ENCODE data around the gene SLC25A13.

The SLC25A13 gene

DNA sequence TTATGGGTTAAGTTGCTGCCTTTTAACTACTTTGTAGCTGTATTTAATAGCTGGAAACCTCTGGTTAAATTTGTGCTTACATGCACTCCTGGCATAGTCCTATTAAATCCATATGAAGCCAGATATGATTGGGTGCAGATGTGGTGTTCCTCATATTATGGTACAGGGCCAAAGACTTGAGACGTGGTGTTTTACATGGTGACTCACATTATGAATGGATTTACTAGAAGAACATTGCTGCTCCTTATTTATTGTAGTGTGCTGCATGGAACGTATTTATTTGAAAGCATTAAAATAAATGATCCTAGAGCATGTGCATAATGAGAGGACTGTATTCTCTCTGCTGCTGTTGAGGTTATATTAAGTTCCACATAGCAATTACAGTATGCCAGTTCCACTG is 224.1 kb downstream of the SLC25A13 start:
- Histone ChIP-seq H3K9me3 (replicated peaks in 1 of 2; ENCODE audit: control insufficient read depth in 2 of 2, insufficient read depth in 1 of 2, low read depth in 1 of 2, low read length in 2 of 2) (no peaks in the 10 kb centered on the region), H3K4me1 (ENCODE audit: control insufficient read depth in 2 of 2, insufficient read depth in 1 of 2, low read depth in 1 of 2, low read length in 2 of 2) (no peaks in the 10 kb centered on the region), H3K23ac (ENCODE audit: low read depth, low read length, poor library complexity) (no peak overlapping the region), H3K79me1 (ENCODE audit: low read depth, low read length) (no peaks in the 10 kb centered on the region), H3K36me3 (replicated peaks in 1 of 2; ENCODE audit: control insufficient read depth in 2 of 2, insufficient read depth in 2 of 2, low read length in 2 of 2) (no peaks in the 10 kb centered on the region), H3K4me3 (ENCODE audit: low read length in 2 of 2) (no peak overlapping the region), H3K27me3 (ENCODE audit: control insufficient read depth in 3 of 3, insufficient read depth in 3 of 3, low read depth in 1 of 3, low read length in 3 of 3) (peaks cover 0 to 32% (median 0%) of the 10 kb centered on the region in 3 experiments), H2BK15ac (ENCODE audit: low read length) (no peak overlapping the region), H3K14ac (ENCODE audit: low read length) (no peak overlapping the region), H3K9ac (ENCODE audit: low read depth, low read length, poor library complexity) (no peak overlapping the region), H3K18ac (ENCODE audit: low read length) (no peak overlapping the region), H3K4me2 (ENCODE audit: insufficient read depth, low read length, poor library complexity, severe bottlenecking) (no peak overlapping the region), H3K4ac (ENCODE audit: low read length) (no peak overlapping the region), H2AFZ (ENCODE audit: low read length) (no peak overlapping the region), H2AK5ac (ENCODE audit: low read depth, low read length) (no peak overlapping the region), H4K91ac (ENCODE audit: low read depth, low read length, poor library complexity) (no peak overlapping the region), H4K8ac (ENCODE audit: low read depth, low read length) (no peak overlapping the region), H2BK120ac (ENCODE audit: low read depth, low read length) (no peak overlapping the region), H2BK5ac (ENCODE audit: low read length) (no peak overlapping the region), H2BK12ac (ENCODE audit: low read length) (no peak overlapping the region), H3K27ac (replicated peaks; ENCODE audit: low read length) (no peak overlapping the region)
- WGBS, 2 donors (ENCODE audit: extremely low coverage in 2 of 2, insufficient read length in 2 of 2, insufficient replicate concordance in 1 of 2), result no CpG with 5 or more reads among the region's 2 CpGs
- DNase-seq (ENCODE audit: low spot score), result no peak

DNA sequence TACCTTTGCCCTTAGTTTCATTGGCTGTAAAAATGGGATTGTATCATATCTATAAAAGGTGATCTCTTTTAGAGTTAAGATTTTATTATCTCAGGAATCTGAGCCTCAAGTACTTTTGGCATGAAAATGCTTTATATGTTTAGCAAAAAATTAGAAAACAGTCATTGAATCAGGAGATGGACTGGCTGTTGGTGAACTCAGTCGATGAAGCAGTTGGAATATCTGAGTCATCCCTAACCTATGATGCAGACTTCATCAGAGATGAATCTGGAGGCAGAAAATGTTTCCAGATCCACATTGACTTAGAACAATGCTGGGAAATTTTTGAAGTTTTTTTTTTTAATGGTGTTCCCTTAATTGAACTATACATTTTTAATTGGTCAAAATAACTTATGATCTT is 228.5 kb downstream of the SLC25A13 start:
- H4K91ac ChIP-seq (ENCODE audit: low read depth, low read length, poor library complexity), result no peak overlapping the region
- peaks cover 0 to 64% (median 0%) of the 10 kb centered on the region in 3 experiments for H3K27me3 ChIP-seq (ENCODE audit: control insufficient read depth in 3 of 3, insufficient read depth in 3 of 3, low read depth in 1 of 3, low read length in 3 of 3)
- no peaks in the 10 kb centered on the region for H3K4me1 ChIP-seq (ENCODE audit: control insufficient read depth in 2 of 2, insufficient read depth in 1 of 2, low read depth in 1 of 2, low read length in 2 of 2)
- no peak overlapping the region for H2BK5ac ChIP-seq (ENCODE audit: low read length)
- H3K23ac ChIP-seq (ENCODE audit: low read depth, low read length, poor library complexity), result no peak overlapping the region
- no peaks in the 10 kb centered on the region for H3K79me1 ChIP-seq (ENCODE audit: low read depth, low read length)
- no peak overlapping the region for H4K8ac ChIP-seq (ENCODE audit: low read depth, low read length)
- no peak overlapping the region for H2AK5ac ChIP-seq (ENCODE audit: low read depth, low read length)
- DNase-seq (ENCODE audit: low spot score), result no peak
- WGBS, 2 donors (ENCODE audit: extremely low coverage in 2 of 2, insufficient read length in 2 of 2, insufficient replicate concordance in 1 of 2), result no CpG with 5 or more reads among the region's 1 CpG
- no peak overlapping the region for H3K27ac ChIP-seq (replicated peaks; ENCODE audit: low read length)
- H2AFZ ChIP-seq (ENCODE audit: low read length), result no peak overlapping the region
- no peak overlapping the region for H2BK15ac ChIP-seq (ENCODE audit: low read length)
- H3K4me3 ChIP-seq (ENCODE audit: low read length in 2 of 2), result no peak overlapping the region
- H3K14ac ChIP-seq (ENCODE audit: low read length), result no peak overlapping the region
- no peak overlapping the region for H2BK120ac ChIP-seq (ENCODE audit: low read depth, low read length)
- H3K9me3 ChIP-seq (replicated peaks in 1 of 2; ENCODE audit: control insufficient read depth in 2 of 2, insufficient read depth in 1 of 2, low read depth in 1 of 2, low read length in 2 of 2), result no peaks in the 10 kb centered on the region
- H3K4ac ChIP-seq (ENCODE audit: low read length), result no peak overlapping the region
- no peak overlapping the region for H2BK12ac ChIP-seq (ENCODE audit: low read length)
- H3K9ac ChIP-seq (ENCODE audit: low read depth, low read length, poor library complexity), result no peak overlapping the region
- no peaks in the 10 kb centered on the region for H3K36me3 ChIP-seq (replicated peaks in 1 of 2; ENCODE audit: control insufficient read depth in 2 of 2, insufficient read depth in 2 of 2, low read length in 2 of 2)
- no peak overlapping the region for H3K4me2 ChIP-seq (ENCODE audit: insufficient read depth, low read length, poor library complexity, severe bottlenecking)
- H3K18ac ChIP-seq (ENCODE audit: low read length), result no peak overlapping the region

DNA sequence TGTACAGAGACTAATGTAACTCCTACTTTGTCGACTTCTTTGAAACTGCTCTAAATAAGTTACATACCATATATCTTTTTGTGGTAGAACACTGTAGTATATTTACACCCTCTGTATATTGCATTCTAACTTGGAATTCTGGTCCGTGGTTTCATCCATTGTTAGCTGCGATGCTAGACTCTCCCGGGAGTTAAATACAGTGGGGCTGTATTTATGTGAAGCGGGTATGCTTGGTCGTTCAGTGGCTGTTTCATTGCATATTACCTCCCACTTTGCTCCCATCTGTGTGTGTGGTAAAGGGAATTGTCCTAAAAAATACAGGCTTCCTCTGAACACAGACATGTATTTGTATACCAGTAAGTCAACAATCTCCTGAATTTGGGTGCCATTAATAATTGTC is 231.1 kb downstream of the SLC25A13 start:
- WGBS, 2 donors (ENCODE audit: extremely low coverage in 2 of 2, insufficient read length in 2 of 2, insufficient replicate concordance in 1 of 2), result no CpG with 5 or more reads among the region's 6 CpGs
- peaks cover 0 to 75% (median 0%) of the 10 kb centered on the region in 3 experiments for H3K27me3 ChIP-seq (ENCODE audit: control insufficient read depth in 3 of 3, insufficient read depth in 3 of 3, low read depth in 1 of 3, low read length in 3 of 3)
- H3K4ac ChIP-seq (ENCODE audit: low read length), result no peak overlapping the region

DNA sequence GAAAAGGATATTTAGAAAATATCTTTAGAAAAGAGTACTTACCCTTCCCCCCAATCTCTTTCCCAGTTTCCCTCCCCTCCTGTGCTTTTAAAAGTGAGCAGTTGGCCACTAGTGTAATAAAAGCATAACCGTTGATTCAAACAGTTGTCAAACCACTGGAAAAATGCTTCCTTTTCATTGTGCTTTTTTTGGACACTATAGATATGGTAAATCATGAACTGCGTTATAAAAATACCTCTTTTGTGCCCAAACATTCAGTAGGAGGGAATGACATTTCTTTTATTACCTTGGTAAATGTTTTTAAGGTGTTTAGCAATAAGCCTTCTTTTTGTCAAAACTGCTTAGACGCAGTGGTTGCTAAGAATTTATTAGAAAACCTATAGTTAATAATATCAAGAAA is 232.4 kb downstream of the SLC25A13 start:
- Histone ChIP-seq H3K9ac (ENCODE audit: low read depth, low read length, poor library complexity) (no peak overlapping the region), H3K36me3 (replicated peaks in 1 of 2; ENCODE audit: control insufficient read depth in 2 of 2, insufficient read depth in 2 of 2, low read length in 2 of 2) (no peaks in the 10 kb centered on the region), H3K27ac (replicated peaks; ENCODE audit: low read length) (no peak overlapping the region), H2AK5ac (ENCODE audit: low read depth, low read length) (no peak overlapping the region), H2BK5ac (ENCODE audit: low read length) (no peak overlapping the region), H3K4ac (ENCODE audit: low read length) (no peak overlapping the region), H2BK12ac (ENCODE audit: low read length) (no peak overlapping the region), H3K4me1 (ENCODE audit: control insufficient read depth in 2 of 2, insufficient read depth in 1 of 2, low read depth in 1 of 2, low read length in 2 of 2) (no peaks in the 10 kb centered on the region), H2AFZ (ENCODE audit: low read length) (no peak overlapping the region), H3K23ac (ENCODE audit: low read depth, low read length, poor library complexity) (no peak overlapping the region), H3K4me3 (ENCODE audit: low read length in 2 of 2) (no peak overlapping the region), H3K9me3 (replicated peaks in 1 of 2; ENCODE audit: control insufficient read depth in 2 of 2, insufficient read depth in 1 of 2, low read depth in 1 of 2, low read length in 2 of 2) (no peaks in the 10 kb centered on the region), H3K18ac (ENCODE audit: low read length) (no peak overlapping the region), H2BK15ac (ENCODE audit: low read length) (no peak overlapping the region), H4K8ac (ENCODE audit: low read depth, low read length) (no peak overlapping the region), H2BK120ac (ENCODE audit: low read depth, low read length) (no peak overlapping the region), H3K4me2 (ENCODE audit: insufficient read depth, low read length, poor library complexity, severe bottlenecking) (no peak overlapping the region), H4K91ac (ENCODE audit: low read depth, low read length, poor library complexity) (no peak overlapping the region), H3K79me1 (ENCODE audit: low read depth, low read length) (no peaks in the 10 kb centered on the region), H3K14ac (ENCODE audit: low read length) (no peak overlapping the region), H3K27me3 (ENCODE audit: control insufficient read depth in 3 of 3, insufficient read depth in 3 of 3, low read depth in 1 of 3, low read length in 3 of 3) (peaks cover 0 to 63% (median 0%) of the 10 kb centered on the region in 3 experiments)
- DNase-seq (ENCODE audit: low spot score), result no peak
- WGBS, 2 donors (ENCODE audit: extremely low coverage in 2 of 2, insufficient read length in 2 of 2, insufficient replicate concordance in 1 of 2), result no CpG with 5 or more reads among the region's 3 CpGs

More for the DNA sequence above, 231.1 kb downstream of the SLC25A13 start:
- Histone ChIP-seq H4K91ac (ENCODE audit: low read depth, low read length, poor library complexity) (no peak overlapping the region), H2BK12ac (ENCODE audit: low read length) (no peak overlapping the region), H3K4me3 (ENCODE audit: low read length in 2 of 2) (no peak overlapping the region), H3K4me1 (ENCODE audit: control insufficient read depth in 2 of 2, insufficient read depth in 1 of 2, low read depth in 1 of 2, low read length in 2 of 2) (no peaks in the 10 kb centered on the region), H4K8ac (ENCODE audit: low read depth, low read length) (no peak overlapping the region), H3K18ac (ENCODE audit: low read length) (no peak overlapping the region), H2BK15ac (ENCODE audit: low read length) (no peak overlapping the region), H2AFZ (ENCODE audit: low read length) (no peak overlapping the region), H3K9me3 (replicated peaks in 1 of 2; ENCODE audit: control insufficient read depth in 2 of 2, insufficient read depth in 1 of 2, low read depth in 1 of 2, low read length in 2 of 2) (no peaks in the 10 kb centered on the region), H3K9ac (ENCODE audit: low read depth, low read length, poor library complexity) (no peak overlapping the region), H2BK5ac (ENCODE audit: low read length) (no peak overlapping the region), H3K79me1 (ENCODE audit: low read depth, low read length) (no peaks in the 10 kb centered on the region), H3K36me3 (replicated peaks in 1 of 2; ENCODE audit: control insufficient read depth in 2 of 2, insufficient read depth in 2 of 2, low read length in 2 of 2) (no peaks in the 10 kb centered on the region), H2BK120ac (ENCODE audit: low read depth, low read length) (no peak overlapping the region), H3K14ac (ENCODE audit: low read length) (no peak overlapping the region), H2AK5ac (ENCODE audit: low read depth, low read length) (no peak overlapping the region), H3K4me2 (ENCODE audit: insufficient read depth, low read length, poor library complexity, severe bottlenecking) (no peak overlapping the region), H3K23ac (ENCODE audit: low read depth, low read length, poor library complexity) (no peak overlapping the region), H3K27ac (replicated peaks; ENCODE audit: low read length) (no peak overlapping the region)
- DNase-seq (ENCODE audit: low spot score), result no peak
